GM19324 (cell line): ENCODE measurements around the gene EPHA2.

Experiments used
- ATAC-seq: cut with Tn5 transposase; IDR thresholded peaks from one replicate; pipeline ENCODE4 v1.9.1; 2021; ENCODE audit warnings: mild to moderate bottlenecking, moderate library complexity; ENCODE audit not compliant: unreplicated experiment, low FRiP score

EPHA2 gene

DNA sequence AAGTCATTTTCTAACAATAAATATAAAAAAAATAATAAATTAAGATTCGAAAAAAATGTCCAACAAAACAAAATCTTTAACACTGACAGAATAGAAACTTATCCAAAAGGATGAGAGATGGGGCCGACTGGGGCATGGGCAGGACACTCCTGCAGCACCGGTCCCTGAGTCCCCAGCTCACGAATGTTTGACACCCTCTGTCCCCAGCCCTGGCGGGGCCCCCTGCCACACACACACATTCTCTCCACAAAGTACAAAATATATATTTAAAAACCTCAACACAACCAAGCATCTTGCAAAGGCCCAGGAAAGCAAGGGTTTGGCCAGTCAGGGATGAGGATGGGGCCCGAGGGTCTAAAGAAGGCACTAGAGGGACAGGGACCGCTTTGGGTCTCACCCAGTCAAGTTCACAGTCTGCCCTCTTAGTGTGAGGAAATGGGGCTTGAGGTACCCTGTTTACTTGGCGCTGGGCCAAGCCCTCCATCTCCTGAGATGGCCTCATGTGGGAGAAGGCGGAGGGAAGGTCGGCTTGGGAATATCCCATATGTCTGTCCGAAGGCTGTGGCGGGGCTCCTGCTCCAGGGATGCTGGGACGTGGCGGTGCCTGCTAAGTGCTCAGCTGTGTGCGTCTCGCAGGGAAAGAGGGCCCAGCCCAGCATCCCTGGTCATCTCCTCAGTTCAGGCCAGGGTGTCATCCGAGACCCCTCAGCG lies 31.3 kb downstream of the EPHA2 start:
- ATAC-seq, result no peak

DNA sequence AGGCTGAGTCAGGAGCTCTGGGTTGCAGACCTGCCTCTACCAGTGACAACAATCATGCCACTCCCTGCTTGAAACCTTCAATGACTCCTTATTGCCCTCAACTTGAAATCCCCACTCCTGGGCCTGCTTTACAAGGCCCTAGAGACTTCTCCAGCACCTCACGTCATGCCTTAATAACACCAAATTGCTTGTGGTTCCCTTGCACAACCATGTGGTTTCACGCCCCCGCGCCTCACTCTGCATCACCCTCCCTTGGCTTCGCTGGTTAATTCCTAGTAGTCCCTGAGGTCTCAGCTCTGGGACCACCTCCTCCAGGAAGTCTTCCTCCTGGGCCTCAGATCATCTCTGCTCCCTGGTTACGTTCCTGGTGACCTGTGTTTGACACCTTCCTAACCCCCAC lies 33.0 kb downstream of the EPHA2 start:
- no peak for ATAC-seq

DNA sequence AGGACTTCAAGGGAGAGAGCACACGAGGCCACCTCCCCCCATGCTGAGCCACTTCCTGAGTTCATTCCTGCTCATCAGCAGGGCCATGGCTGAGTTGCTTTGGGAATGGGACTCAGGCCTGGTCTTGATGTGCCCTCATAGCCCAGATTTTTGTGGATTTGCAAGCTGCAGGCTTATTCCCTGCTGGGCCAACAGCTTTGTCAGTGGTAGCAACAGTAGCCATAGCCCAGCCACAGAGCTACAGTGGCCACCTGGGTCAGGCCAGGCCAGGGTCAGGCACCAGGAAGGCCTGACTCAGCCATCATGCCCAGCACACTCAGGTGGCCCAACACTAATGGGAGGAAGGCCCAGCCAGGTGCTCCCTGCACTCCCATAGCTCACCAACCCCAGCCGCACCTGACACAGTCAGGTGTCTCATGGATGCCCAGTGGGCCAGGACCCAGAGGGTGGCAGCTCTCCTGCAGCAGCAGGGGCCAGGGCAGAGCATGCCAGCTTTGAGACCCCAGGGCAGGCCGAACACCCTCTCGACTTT lies 33.5 kb downstream of the EPHA2 start:
- ATAC-seq, result no peak

DNA sequence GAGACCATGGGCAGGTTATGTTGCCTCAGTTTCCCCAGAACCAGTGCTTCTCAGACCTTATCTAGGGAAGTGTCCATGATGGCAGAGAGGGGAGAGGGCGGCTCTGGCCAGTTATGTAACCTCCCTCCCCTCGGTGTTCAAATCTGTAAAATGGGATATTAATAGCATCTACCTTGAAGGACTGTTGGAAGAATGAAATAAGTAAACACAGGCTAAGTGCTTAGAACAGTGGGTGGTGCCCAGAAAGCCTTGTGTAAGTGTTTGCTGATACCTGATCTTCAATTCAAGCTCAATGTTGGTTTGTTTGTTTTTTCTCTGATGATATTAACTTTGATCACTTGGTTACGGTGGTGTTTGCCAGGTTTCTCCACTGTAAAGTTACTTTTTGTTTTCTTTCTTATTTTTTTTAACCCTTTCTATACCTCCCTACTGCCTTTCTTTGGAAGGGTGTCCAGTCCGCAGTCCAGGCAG lies 34.9 kb downstream of the EPHA2 start:
- ATAC-seq, result no peak

DNA sequence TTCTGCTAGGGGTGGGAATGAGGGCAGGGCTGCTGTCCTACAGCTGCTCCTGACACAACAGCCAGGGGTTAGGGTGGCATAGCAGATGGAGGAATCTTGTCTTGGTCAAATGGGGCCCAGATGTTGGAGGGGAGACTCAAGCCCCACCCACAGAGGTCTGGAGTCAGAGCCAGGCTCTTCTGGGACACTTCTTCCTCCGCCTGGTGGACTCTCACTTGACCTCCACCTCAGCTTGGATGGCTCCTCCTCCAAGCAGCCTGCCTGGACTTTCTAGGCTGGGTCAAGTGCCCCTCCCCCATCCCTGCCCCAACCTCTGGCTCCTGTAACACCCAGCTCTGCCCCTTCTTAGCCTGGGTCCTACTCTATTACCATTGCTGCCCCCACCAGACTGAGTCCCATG lies 35.5 kb downstream of the EPHA2 start:
- no peak for ATAC-seq

DNA sequence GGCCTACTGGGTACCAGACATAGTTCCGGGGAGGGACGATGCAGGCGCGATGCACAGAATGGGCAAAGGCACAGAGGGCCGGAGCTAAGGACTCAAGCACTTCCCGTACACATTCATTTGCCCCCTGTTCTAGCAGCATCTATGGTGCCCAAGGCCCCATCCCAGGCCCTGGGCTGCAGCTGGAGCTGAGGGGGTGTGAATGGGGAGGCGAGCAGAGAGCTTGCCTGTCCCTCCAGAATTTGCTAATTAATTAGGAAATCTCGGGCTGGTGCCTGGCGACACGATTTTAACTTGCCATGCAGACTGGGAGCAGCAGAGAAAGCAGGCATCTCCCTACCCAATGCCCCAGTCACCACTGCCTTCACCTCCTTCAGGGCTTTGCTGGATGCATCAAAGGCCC lies 35.9 kb downstream of the EPHA2 start:
- ATAC-seq, result no peak

DNA sequence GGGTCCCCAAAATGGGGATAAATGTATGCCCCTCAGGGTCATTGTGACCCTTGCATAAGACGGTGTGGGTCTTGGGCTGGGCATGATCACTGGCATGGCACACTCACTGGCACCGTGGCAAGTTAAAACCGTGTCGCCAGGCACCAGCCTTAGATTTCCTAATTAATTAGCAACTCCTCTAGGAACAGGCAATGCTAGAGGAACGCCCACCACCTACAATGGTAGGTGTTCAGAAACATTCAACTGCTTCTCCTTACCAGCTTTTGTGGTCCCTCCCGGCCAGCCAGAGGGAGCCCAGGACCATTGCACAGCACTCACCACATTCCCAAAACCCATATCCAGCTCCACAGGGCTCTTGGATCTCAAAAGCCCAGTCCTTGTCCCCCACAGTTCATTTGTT lies 36.4 kb downstream of the EPHA2 start:
- no peak for ATAC-seq

DNA sequence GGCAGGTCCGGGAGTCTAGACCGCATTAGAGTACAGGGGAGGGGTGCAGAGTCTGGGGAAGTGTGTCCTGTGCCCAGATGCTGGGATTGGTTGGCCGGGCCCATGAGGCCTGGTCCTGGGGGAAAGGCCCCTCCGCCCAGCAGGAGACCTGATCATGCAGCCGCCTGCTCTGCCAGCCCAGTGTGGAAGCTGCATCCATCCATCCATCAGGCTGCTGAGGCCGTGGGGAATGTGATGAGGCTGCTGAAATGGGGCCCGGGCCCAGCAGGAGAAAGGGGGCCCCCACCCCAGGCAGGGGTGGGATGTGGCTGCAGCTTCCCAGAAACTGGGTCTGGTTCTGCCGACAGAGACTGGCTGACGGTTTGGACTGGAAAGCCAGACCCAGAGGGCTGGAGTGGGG lies 37.2 kb downstream of the EPHA2 start:
- no peak for ATAC-seq

DNA sequence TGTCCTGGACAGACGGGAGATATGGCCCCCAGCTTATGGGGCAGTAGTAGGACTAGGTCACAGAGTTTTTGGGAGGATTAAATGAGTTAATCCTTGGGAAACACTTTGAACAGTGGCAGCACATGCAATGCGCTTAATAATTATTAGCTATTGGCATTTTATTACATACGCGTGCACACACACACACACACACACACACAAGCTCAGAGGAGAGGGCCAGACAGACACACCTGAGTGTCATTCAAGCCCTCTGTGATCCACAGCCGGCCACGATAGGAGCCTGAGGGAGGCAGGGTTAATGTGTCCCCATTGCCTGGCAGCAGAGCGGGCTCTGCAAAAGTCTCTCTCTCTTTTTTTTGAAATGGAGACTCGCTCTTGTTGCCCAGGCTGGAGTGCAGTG lies 37.9 kb downstream of the EPHA2 start:
- ATAC-seq, result no peak

DNA sequence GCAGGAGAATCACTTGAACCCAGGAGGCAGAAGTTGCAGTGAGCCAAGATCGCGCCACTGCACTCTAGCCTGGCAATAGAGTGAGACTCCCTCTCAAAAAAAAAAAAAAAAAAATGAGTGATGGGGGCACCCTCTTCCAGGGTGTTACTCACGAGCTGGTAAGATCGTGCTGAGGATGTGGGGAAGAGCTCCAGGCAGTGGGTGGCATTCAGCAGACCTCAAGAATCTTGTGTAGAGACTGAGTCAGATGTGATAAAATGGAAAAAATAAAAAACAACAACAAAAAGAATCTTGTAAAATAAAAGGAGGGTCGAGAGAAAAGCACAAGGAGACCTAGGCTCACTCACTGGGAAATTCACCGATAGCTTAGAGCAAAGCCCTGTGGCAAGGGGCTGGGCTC lies 38.5 kb downstream of the EPHA2 start:
- ATAC-seq, result no peak

DNA sequence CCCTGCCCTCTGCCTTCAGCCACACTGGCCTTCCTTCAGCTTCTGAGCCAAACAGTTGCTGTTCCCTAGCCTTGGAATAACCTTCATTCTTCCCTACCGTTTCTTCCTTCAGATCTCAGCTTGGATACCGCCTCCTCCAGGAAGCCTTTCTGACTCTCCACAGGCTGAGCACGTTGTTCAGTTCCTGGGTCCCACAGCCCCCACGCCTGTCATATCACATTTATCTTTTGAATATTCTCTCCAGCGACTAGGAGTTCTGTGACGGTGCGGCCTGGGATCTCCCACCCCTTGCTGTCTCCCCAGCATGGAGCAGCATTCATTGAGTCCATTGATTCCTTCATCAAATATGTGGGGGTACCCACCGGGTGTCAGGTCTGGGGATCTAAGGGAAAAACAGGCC lies 39.2 kb downstream of the EPHA2 start:
- no peak for ATAC-seq

DNA sequence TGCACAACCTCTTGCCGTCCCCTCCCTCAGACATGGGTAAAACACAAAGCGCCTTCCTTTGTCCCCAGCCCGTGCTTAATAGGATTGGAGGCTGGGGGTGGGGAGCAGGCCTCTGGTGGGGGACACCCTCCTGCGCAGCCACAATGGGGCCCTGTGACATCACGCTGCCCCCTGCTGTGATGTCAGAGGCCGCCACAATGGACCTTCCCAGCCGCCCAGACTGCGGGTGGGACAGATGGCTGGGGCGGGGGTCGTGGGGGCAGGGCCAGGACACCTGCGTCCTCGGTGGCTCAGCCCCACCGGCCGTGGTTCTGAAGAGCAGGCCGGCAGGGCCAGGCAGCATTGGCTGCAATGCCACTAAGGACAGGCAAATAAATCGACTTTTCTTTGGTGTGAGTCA lies 39.9 kb downstream of the EPHA2 start:
- ATAC-seq, result no peak

DNA sequence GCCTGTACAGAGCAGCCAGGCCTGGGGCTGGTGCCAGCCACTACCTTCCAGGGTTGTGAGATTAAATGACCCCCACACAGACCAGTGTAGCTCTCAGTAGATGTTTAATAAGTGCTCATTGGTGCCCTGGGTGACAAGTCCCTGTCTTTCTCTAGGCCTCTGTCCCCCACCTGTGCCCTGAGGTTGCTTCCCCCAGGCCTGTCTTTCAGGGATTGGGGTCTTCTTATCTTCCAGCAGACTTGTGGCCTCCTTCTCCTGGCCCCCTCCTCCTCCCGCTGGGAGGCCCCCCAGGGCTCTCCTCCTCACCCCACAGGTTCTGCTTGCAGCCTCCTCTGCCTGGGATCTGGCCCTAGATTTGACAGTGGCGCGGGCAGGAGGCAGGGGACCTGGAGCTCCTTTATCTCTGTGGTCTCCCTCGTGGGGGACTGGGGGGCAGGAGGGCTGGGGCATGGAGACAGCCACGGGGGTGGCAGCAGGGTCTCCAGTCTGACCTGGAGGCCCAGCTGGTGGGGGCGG lies 40.3 kb downstream of the EPHA2 start:
- ATAC-seq, result no peak

DNA sequence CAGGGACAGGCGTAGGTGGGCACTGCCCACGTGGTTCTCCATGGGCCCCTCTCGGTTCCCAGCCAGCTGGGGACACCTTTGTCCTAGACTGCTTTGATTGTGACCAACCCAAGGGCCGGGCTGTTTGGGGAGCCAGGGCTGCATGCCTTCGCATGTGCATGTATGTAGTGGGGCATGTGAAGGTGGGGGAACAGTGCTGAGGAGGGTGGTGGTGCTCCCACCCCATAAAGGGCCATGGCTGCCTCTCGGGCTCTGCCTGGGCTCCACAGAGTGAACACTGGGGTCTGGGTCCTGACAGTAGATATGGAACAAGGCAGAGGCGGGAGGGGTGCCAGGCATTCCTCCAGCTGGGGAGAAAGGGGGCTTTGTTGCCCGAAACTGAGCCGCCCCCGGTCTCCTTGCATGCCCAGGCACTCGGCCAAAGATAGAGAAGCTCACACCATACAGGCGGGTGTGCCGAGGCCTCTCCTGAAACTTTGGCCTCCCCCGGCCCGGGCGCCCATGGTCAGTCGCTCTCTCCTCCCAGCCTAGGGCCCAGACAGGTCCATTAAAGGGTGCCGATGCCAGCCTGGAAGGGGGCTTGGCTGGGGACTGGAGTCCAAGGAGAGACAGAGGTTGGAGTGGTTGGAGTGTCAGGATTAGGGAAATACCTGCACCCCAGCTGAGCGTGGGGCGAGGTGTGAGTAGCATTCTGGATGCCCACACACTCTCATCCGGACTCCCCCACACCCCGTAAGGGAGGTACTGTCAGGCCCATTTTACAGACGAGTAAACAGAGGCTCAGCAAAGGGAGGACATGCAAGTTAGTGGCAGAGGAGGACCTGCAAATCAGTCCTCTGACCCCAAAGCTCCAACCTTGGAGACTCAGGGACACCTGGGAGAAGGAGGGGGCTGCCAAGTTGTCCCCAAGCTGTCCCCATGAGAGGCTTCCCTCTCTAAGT lies 41.1 kb downstream of the EPHA2 start:
- no peak for ATAC-seq

DNA sequence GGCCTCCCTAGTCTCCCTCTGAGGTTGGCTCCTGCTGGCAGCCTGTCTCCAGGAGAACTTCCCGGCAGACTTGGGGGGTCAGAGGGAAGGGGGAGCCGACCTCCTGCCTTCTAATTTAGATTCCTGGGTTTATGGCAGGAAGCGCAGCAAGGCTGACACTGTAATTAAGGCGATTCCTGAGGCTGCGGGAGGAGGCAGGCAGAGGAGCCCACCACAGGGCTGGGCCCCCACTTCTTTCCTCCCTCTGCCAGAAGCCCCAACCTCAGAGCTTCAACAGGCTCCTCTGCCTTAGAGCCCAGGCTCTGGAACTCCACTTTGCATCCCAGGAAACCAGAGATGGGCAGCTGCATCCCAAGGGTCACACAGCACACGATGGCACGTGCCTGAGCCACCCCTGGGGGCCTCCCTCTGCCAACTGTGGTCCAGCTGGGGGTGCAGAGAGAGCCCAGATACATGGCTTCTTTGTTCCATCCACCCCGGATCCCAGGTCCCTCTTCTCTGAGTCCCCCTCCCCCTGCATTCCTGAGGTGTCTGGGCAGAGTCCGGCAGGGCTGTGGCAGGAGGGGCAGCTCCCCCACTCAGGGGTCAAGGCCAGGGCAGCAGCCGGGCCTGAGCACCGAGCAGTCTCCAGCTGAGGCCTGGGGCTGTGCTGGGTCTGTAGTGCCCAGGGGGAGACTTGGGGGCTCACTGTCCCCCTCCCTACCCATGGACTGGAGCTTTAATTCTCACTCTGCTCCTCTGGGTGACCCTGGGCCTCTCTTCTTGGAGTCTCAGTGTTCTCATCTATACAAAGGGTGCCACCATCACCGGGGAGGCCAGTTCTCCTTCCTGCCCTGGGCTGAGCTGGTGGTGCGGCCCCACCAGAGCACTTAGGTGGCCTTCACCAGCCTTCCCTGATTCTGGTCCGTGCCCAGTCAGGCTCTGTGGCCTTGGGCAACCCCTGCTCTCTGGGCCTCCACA lies 43.0 kb downstream of the EPHA2 start:
- ATAC-seq, result no peak

DNA sequence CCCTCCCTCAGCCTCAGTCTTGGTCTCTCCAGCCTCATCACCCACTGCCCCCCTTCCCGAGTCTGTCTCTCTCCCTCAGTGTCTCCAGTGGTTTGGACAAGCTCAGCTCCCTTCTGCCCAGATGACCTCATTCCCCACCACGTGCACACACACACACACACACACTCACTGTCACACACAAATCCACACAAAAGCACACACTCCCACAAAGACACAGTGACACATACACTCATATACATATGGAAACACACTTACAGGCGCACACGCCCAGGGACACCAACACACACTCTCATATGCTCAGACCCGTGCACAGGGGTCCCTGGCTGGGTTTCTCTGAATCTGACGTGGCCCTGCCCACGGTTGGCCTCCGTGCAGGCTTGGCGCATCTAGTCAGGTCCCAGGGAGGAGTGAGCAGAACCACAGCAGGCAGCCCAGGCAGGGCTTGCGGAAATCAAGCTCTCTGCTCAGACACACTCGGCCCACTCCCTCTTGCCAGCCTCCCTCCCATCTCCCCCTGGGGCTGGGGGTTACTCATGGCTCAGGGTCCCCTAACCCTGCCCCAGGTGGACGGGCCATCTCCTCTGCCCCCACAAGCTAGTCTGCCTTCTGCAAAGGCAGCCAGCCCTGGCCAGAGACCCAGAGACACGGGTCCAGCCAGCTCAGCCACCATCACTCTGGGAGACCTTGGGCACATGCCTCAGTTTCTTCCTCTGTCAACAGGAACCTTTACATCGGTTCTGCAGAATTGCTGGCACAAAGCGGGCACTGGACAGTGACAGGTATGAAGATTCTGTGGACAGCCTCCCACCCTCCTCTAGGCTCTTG lies 43.9 kb downstream of the EPHA2 start:
- no peak for ATAC-seq

DNA sequence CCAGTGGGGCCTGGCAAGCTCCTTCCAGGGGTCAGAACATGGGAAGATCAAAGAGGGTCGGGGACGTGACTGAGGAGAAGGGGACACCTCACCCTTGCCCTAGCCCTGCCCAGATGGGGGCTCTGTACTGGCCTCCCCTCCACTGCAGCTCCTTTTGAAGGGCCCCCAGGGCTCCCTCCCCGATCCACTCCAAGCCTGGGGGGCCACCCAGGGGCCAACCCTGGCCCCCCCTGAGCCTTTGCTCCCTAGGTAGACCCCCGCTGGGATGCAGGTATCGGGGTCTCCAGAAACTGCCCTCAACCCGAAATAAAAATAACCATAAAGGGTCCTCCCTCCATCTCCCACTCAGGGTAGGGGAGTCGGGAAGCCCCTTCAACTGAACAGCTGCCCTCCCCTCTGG lies 45.0 kb downstream of the EPHA2 start:
- ATAC-seq, result no peak

DNA sequence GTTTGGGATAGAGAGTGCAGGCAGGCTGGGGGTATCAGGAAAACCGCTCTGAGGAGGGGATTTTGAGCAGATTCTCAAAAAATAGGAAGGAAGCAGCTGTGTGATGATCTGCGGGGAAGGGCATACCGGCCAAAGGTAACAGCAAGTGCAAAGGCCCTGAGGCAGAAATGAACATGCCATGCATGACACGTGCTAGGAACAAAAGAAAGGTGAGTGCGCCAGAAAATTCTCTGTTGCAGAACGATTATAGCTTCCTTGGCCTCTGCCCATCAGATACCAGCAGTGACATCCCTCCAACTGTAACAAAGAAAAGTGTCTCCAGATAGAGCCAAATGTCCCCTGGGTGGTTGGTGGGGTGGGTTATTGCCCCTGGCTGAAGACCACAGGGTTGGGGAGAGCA lies 45.4 kb downstream of the EPHA2 start:
- no peak for ATAC-seq

DNA sequence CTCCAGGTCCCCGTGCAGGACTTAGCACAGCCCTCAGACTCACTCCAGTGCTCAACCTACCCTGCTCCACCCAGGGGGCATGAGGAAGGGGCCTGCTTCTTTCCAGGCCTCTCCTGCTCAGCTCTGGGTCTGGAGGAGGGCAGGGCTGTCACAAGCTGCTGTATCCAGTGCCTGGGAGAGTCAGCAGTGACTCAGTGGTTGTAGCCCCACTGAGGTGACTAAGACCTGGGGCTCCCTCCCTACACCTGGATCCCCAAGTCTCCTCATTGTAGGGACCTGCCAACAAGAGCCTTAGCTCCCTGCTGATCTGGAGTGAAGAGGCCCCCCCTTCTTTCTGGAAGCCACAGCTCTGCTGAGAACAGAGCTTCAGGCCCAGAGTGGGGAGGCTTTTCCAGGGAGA lies 46.3 kb downstream of the EPHA2 start:
- ATAC-seq, result no peak
